Stimulated activated CD4-positive, alpha-beta T cell treated with anti-CD3 and anti-CD28 coated beads, TNF-alpha, amount 100 ng/mL, for 1 hour (primary cell): ENCODE measurements around the gene CPSF3.
"Not testable (repeated sequence)": the region's sequence is repeated elsewhere in the genome, so short reads cannot be mapped to it uniquely, and the experiment has no call there.

ENCODE experiments used
- DNase-seq, 3 donors: peaks; one replicate each; pipeline ENCODE4 v3.0.0-alpha.2; 2020; ENCODE audit warnings: low read depth in 3 of 3, low spot score in 1 of 3

Gene CPSF3

DNA sequence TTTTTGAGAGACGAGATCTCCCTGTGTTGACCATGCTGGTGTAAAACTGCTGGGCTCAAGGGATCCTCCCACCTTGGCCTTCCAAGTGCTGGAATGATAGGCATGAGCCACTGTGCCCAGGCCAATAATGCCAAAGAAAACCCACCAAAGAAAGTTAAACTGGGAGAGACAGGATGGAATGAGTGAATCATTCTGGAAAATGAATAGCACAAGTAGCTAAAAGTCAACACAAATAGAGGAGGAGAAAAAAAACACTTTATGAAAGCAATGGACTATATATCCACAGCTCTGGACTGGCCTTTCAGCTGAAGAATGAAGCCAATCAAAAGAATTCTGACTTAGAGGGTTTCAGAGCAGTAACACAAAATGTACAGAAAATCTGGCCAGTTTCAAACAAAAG lies 74.8 kb downstream of the CPSF3 start:
- no peak for DNase-seq

GRCh38 chr2:9508931-9509330 lies 85.5 kb downstream of the CPSF3 start:
- DNase-seq = no peak

GRCh38 chr2:9513946-9514345 lies 90.5 kb downstream of the CPSF3 start:
- not testable (repeated sequence) for DNase-seq

- no peak for DNase-seq
Observed at GRCh38 chr2:9517118-9517782, 93.8 kb downstream of the CPSF3 start.

DNA sequence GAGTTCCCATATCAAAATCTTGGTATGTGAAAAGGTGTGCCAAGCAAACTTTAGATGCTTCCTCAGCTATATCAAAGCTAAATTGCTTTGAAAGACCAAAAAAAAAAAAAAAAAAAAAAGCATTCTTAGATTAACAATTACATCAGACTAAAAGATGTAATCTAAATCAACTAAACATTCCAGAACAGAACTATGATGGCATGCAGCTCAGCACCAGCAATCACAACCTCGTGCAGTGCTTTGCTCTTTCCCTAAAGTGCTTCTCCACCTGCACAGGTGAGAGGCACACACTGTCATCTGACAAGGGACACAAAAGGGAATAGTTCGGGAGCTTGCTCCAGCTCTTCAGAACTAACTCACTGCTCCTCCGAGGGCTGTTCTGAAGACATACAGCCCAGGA lies 94.7 kb downstream of the CPSF3 start:
- DNase-seq = no peak

DNA sequence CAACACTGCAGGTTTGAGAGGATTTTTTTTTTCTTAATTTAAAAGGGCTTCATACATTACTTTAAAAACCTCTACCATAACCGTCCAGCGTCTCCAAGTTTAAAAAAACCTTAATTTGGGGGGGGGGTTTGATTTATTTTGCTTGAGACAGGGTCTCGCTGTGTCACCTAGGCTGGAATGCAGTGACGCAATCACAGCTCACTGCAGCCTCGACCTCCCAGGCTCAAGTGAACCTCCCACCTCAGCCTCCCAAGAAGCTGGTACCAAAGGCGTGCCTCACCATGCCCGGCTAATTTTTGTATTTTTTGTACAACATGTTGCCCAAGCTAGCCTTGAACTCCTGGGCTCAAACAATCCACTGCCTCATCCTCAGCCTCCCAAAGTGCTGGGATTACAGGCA lies 95.3 kb downstream of the CPSF3 start:
- no peak for DNase-seq

GRCh38 chr2:9519250-9519649 lies 95.8 kb downstream of the CPSF3 start:
- DNase-seq = no peak
